Ascending aorta (tissue), 2 donors: ENCODE results near the gene SLC35F3. TPM values are rescaled to one million over a fixed set of nuclear protein-coding genes. Genes with fewer than 3 reads are reported as not detected.
"Not testable (repeated sequence)": the region's sequence is repeated elsewhere in the genome, so short reads cannot be mapped to it uniquely, and the experiment has no call there.

ENCODE experiments used
- DNase-seq, 2 donors: peaks; one replicate each; pipeline ENCODE4 v3.0.0-alpha.2; 2019; ENCODE audit warnings: low spot score in 2 of 2
- H3K27ac ChIP-seq, 2 donors: fragments of 200-600 bp; sonication (generic); one replicate each; pipeline ENCODE4 v1.5.1; 2016 to 2017; ENCODE audit warnings: mild to moderate bottlenecking in 1 of 2
- H3K27me3 ChIP-seq: fragments of 200-600 bp; sonication (generic); one replicate; pipeline ENCODE4 v1.5.1; 2017
- H3K36me3 ChIP-seq, 2 donors: fragments of 200-600 bp; sonication (generic); one replicate each; pipeline ENCODE4 v1.5.1; 2016
- H3K4me1 ChIP-seq, 2 donors: fragments of 200-600 bp; sonication (generic); one replicate each; pipeline ENCODE4 v1.5.1; 2016 to 2017; ENCODE audit warnings: mild to moderate bottlenecking in 1 of 2
- H3K4me3 ChIP-seq, 2 donors: fragments of 200-600 bp; sonication (generic); one replicate each; pipeline ENCODE4 v1.5.1; 2016 to 2017; ENCODE audit warnings: mild to moderate bottlenecking in 1 of 2
- H3K9me3 ChIP-seq, 2 donors: fragments of 200-600 bp; sonication (generic); one replicate each; pipeline ENCODE4 v1.5.1; 2016
- intact Hi-C: fragments of 100-400 bp; cut with DNase I; formaldehyde crosslinking; loops from one replicate; pipeline ENCODE4 v1.15.1; 2023
- total RNA-seq: library from RNA; depleted of rRNA; stranded (reverse); fragments of >200 nt; gene quantifications from one replicate; pipeline ENCODE4 v1.1.0, GENCODE V29; 2016
- TF ChIP-seq, protein P1 (sequence below), 3 experiments: fragments of 200-600 bp in 2 of 3; fragments of 450-650 bp in 1 of 3; sonication (generic) in 2 of 3; IDR thresholded peaks; one replicate each; pipeline ENCODE4 v1.5.1; 2016 to 2019; ENCODE audit warnings: antibody characterized with exemption in 3 of 3, mild to moderate bottlenecking in 1 of 3, moderate library complexity in 1 of 3

The SLC35F3 gene
- total RNA-seq, 1 donor from 2014 or later, result 1.4 TPM

DNA sequence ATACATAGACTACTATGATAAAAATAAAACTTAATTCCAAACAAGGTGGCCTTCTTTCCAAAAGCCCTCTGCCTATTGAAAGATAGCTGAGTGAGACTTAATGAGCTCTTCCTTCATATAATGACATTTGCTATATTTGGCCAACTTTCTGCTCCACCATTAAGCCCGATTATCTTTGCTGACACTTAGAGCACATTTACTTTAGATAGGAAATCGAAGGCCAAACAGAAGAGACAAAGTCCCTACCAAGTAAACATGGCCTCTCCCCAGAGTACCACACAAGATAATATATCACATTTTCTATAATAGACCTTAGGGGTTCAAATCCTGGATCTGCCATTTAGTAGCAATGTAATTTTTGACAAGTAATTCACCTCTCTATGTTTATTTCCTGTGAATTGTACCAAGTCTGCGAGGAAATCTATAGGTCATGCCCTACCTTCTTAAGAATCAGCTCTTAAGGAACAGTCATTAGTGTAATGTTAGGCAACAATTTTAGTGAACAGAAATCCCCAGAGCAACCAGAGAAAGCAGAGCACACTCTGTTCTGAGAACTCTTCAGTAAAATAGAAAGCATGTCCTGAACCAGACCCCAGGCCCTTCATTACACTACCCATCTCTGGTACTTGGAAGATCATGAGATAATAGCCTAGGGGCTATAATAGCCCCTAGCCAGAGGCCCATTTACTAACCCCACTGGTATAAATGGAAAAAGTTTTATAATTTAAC lies 451.5 kb downstream of the SLC35F3 start:
- DNase-seq, result no peak
- H3K36me3 ChIP-seq, result no peaks in the 10 kb centered on the region
- no peak overlapping the region for H3K27ac ChIP-seq
- intact Hi-C loops, result no loop called here
- H3K4me3 ChIP-seq, result no peak overlapping the region
- no peaks in the 10 kb centered on the region for H3K27me3 ChIP-seq
- no peaks in the 10 kb centered on the region for H3K4me1 ChIP-seq
- H3K9me3 ChIP-seq, result no peaks in the 10 kb centered on the region
- TF ChIP-seq, protein P1, sequence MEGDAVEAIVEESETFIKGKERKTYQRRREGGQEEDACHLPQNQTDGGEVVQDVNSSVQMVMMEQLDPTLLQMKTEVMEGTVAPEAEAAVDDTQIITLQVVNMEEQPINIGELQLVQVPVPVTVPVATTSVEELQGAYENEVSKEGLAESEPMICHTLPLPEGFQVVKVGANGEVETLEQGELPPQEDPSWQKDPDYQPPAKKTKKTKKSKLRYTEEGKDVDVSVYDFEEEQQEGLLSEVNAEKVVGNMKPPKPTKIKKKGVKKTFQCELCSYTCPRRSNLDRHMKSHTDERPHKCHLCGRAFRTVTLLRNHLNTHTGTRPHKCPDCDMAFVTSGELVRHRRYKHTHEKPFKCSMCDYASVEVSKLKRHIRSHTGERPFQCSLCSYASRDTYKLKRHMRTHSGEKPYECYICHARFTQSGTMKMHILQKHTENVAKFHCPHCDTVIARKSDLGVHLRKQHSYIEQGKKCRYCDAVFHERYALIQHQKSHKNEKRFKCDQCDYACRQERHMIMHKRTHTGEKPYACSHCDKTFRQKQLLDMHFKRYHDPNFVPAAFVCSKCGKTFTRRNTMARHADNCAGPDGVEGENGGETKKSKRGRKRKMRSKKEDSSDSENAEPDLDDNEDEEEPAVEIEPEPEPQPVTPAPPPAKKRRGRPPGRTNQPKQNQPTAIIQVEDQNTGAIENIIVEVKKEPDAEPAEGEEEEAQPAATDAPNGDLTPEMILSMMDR (IDR thresholded peaks at IDR 0.05), result no peak

DNA sequence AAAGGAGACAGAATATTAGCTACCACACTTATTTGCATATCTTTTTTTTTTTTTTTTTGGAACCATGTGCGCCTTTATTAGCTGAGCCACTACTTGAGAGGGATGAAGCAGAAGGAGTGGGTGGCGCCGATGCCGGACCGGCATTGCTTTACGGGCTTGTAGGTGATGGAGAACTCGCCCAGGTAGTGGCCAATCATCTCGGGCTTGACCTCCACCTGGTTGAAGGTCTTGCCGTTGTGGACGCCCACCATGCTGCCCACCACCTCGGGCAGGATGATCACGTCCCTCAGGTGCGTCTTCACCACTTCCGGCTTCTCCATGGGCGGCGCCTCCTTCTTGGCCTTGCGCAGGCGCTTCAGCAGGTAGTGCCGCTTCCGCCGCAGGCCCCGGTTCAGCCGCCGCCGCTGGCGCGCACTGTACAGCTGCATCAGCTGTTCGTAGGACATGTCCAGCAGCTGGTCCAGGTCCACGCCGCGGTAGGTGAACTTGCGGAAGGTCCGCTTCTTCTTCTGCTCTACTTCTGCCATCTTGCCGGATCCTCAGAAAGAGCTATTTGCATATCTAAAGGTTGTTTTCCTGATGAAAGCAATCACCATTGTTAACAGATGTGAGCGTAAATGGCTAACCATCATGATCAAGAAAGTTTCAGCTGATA lies 452.3 kb downstream of the SLC35F3 start:
- H3K27ac ChIP-seq, H3K36me3 ChIP-seq, intact Hi-C loops, DNase-seq, H3K9me3 ChIP-seq, H3K27me3 ChIP-seq, H3K4me1 ChIP-seq: not testable (repeated sequence)
- H3K4me3 ChIP-seq, result peak overlapping the region in 1 of 2 donors; percentile 41

DNA sequence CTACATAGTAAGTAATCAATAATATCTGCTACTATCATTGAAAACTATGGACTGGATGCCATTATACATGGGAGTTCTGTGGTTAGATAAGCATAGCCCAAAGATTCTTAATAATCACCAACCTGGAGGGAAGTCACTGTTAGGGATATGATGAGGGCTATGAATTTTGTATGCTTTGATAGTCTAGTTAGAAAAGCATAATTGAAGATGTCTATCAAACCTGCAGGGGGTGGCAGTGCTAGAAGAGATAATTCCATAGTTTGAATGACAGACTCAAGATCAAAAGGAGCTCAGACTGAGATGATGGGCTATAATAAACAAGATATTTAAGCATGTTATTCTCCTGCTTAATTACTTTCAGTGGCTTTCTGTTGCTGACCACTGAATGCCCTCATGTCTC lies 453.4 kb downstream of the SLC35F3 start:
- Histone ChIP-seq H3K4me1 (no peaks in the 10 kb centered on the region), H3K27me3 (no peaks in the 10 kb centered on the region), H3K9me3 (no peaks in the 10 kb centered on the region), H3K4me3 (no peak overlapping the region), H3K27ac (no peak overlapping the region), H3K36me3 (no peaks in the 10 kb centered on the region)
- TF ChIP-seq, protein P1 (IDR thresholded peaks at IDR 0.05), result no peak
- DNase-seq, result no peak
- intact Hi-C loops, result no loop called here

DNA sequence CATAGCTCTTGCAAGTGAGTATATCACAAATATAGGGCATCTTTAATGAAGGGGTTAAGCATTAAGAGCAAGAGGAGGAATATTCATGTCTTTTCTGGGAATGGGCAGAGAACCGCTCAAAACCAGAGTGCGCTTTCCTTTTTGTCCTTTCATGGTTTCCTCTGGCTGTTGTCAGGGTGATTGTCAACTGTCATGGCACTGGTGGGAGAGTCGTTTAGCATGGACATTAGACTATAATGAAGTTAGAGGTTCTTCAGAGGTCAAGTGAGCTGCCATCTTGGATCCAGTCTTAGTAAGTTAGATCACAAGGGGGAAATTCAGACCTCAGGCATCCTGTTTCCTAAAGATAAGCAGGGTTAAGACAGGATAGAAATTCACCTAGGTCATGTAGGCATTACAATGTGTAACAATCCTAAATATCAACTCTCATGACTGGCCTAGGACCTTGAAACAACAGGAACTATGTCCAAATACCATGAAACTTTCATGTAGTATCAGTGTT lies 456.7 kb downstream of the SLC35F3 start:
- TF ChIP-seq, protein P1 (IDR thresholded peaks at IDR 0.05), result no peak
- no peaks in the 10 kb centered on the region for H3K9me3 ChIP-seq
- intact Hi-C loops, result no loop called here

DNA sequence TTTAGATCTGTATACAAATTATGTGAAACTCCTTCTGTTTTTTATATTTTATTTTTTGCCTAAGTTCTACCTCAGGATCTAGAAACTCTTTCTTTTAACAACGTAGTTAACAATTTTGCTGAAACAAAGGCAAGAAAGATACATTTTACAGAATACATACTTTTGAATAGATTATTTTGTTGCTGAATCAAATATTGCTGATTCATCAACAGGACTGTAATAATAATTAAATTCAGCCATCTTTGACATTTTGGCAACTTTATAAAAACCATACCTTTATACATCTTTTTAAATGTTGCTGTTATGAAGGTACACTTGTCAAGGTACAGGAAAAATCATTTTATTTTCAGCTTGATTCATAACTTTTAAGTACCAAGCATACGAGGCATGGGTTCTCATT lies 458.1 kb downstream of the SLC35F3 start:
- Histone ChIP-seq H3K27me3 (no peaks in the 10 kb centered on the region), H3K4me1 (no peaks in the 10 kb centered on the region), H3K4me3 (no peak overlapping the region), H3K27ac (no peak overlapping the region), H3K9me3 (no peaks in the 10 kb centered on the region), H3K36me3 (no peaks in the 10 kb centered on the region)
- intact Hi-C loops, result no loop called here
- DNase-seq, result no peak
- TF ChIP-seq, protein P1 (IDR thresholded peaks at IDR 0.05), result no peak

More for the DNA sequence above, 456.7 kb downstream of the SLC35F3 start:
- no peak overlapping the region for H3K27ac ChIP-seq
- no peaks in the 10 kb centered on the region for H3K36me3 ChIP-seq
- no peak overlapping the region for H3K4me3 ChIP-seq
- DNase-seq, result no peak
- no peaks in the 10 kb centered on the region for H3K27me3 ChIP-seq
- no peaks in the 10 kb centered on the region for H3K4me1 ChIP-seq

DNA sequence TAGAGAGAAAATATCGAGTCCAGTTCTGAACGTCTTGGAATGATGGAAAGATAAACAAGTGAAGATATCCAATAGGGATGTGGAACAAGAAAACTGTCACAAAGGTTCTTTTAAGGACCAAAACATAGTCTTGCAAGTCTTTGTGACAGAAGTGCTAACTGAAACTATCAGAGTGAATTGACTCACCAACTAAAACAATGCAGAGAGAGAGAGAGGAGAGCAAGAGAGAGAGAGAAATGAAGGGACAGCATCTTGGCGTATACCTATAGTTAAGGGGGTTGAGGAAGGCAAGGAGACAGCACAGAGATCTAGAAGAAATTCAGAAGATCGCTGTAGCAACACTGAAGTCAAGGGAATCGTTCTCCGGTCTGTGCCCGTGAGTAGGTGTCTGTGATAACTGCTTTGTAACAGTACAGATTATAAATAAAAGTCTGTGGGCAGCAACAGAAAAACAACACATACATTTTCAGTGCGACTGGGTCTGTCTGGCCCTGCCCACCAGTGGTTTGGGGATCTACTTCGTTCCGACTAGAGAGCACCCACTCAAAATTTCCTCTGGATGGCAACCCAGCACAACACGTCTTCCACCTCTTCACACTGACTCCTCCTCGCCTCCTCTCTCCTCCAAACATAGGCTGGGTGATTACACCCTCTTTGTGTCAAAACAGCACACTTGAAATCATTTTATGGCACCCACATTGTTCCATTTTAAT lies 464.0 kb downstream of the SLC35F3 start:
- H3K27ac ChIP-seq, result no peak overlapping the region
- no peaks in the 10 kb centered on the region for H3K9me3 ChIP-seq
- no peak for DNase-seq
- no peaks in the 10 kb centered on the region for H3K27me3 ChIP-seq
- no peak overlapping the region for H3K4me3 ChIP-seq
- intact Hi-C loops, result no loop called here
- no peaks in the 10 kb centered on the region for H3K36me3 ChIP-seq
- peaks cover 3 to 6% of the 10 kb centered on the region in 2 donors for H3K4me1 ChIP-seq
- TF ChIP-seq, protein P1 (IDR thresholded peaks at IDR 0.05), result no peak
